ENCODE data around the gene LRCH3.

- TF ChIP-seq, protein P1, sequence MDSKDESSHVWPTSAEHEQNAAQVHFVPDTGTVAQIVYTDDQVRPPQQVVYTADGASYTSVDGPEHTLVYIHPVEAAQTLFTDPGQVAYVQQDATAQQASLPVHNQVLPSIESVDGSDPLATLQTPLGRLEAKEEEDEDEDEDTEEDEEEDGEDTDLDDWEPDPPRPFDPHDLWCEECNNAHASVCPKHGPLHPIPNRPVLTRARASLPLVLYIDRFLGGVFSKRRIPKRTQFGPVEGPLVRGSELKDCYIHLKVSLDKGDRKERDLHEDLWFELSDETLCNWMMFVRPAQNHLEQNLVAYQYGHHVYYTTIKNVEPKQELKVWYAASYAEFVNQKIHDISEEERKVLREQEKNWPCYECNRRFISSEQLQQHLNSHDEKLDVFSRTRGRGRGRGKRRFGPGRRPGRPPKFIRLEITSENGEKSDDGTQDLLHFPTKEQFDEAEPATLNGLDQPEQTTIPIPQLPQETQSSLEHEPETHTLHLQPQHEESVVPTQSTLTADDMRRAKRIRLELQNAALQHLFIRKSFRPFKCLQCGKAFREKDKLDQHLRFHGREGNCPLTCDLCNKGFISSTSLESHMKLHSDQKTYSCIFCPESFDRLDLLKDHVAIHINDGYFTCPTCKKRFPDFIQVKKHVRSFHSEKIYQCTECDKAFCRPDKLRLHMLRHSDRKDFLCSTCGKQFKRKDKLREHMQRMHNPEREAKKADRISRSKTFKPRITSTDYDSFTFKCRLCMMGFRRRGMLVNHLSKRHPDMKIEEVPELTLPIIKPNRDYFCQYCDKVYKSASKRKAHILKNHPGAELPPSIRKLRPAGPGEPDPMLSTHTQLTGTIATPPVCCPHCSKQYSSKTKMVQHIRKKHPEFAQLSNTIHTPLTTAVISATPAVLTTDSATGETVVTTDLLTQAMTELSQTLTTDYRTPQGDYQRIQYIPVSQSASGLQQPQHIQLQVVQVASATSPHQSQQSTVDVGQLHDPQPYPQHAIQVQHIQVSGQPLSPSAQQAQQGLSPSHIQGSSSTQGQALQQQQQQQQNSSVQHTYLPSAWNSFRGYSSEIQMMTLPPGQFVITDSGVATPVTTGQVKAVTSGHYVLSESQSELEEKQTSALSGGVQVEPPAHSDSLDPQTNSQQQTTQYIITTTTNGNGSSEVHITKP (tag by site-specific recombination; IDR thresholded peaks at IDR 0.05), result no peak
- TF ChIP-seq, protein P2, sequence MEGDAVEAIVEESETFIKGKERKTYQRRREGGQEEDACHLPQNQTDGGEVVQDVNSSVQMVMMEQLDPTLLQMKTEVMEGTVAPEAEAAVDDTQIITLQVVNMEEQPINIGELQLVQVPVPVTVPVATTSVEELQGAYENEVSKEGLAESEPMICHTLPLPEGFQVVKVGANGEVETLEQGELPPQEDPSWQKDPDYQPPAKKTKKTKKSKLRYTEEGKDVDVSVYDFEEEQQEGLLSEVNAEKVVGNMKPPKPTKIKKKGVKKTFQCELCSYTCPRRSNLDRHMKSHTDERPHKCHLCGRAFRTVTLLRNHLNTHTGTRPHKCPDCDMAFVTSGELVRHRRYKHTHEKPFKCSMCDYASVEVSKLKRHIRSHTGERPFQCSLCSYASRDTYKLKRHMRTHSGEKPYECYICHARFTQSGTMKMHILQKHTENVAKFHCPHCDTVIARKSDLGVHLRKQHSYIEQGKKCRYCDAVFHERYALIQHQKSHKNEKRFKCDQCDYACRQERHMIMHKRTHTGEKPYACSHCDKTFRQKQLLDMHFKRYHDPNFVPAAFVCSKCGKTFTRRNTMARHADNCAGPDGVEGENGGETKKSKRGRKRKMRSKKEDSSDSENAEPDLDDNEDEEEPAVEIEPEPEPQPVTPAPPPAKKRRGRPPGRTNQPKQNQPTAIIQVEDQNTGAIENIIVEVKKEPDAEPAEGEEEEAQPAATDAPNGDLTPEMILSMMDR (tag by site-specific recombination; IDR thresholded peaks at IDR 0.05), result no peak
Observed at GRCh38 chr3:197881970-197882338, 90.9 kb downstream of the LRCH3 start.

Data from HEK293 (cell line).